CD4-positive, alpha-beta T cell treated with Interleukin-15 for 4 hours (primary cell): ENCODE measurements around the gene SUPT3H.

Experiments used
- DNase-seq: peaks from one replicate; pipeline ENCODE4 v3.0.0-alpha.2; 2020; ENCODE audit warnings: low spot score

The SUPT3H gene

GRCh38 chr6:44837741-44838140, 540.0 kb downstream of the SUPT3H start:
- DNase-seq = no peak

GRCh38 chr6:44837255-44837654, 540.5 kb downstream of the SUPT3H start:
- no peak for DNase-seq

GRCh38 chr6:44833248-44833647, 544.5 kb downstream of the SUPT3H start:
- DNase-seq = no peak

- DNase-seq = no peak
These were observed 546.6 kb downstream of the SUPT3H start for GRCh38 chr6:44831002-44831610.

- no peak for DNase-seq
These were observed 547.9 kb downstream of the SUPT3H start for GRCh38 chr6:44829836-44830235.

- no peak for DNase-seq
These were observed 549.0 kb downstream of the SUPT3H start for GRCh38 chr6:44828780-44829179.

- no peak for DNase-seq
These were observed 551.6 kb downstream of the SUPT3H start for GRCh38 chr6:44826025-44826676.

GRCh38 chr6:44825273-44825672, 552.5 kb downstream of the SUPT3H start:
- DNase-seq = no peak

GRCh38 chr6:44824567-44824966, 553.2 kb downstream of the SUPT3H start:
- DNase-seq = no peak

- no peak for DNase-seq
These were observed 557.0 kb downstream of the SUPT3H start for GRCh38 chr6:44820759-44821158.

- DNase-seq = no peak
These were observed 557.4 kb downstream of the SUPT3H start for GRCh38 chr6:44820321-44820720.

GRCh38 chr6:44811456-44811855, 566.3 kb downstream of the SUPT3H start:
- DNase-seq = no peak

- no peak for DNase-seq
These were observed 568.5 kb downstream of the SUPT3H start for GRCh38 chr6:44809258-44809657.

- DNase-seq = no peak
These were observed 569.6 kb downstream of the SUPT3H start for GRCh38 chr6:44808148-44808547.

- DNase-seq = no peak
These were observed 571.1 kb downstream of the SUPT3H start for GRCh38 chr6:44806656-44807055.

GRCh38 chr6:44805238-44805846, 572.4 kb downstream of the SUPT3H start:
- DNase-seq = no peak

- DNase-seq = no peak
These were observed 573.1 kb downstream of the SUPT3H start for GRCh38 chr6:44804546-44805159.

GRCh38 chr6:44804016-44804415, 573.7 kb downstream of the SUPT3H start:
- DNase-seq = no peak

GRCh38 chr6:44800784-44801592, 576.7 kb downstream of the SUPT3H start:
- no peak for DNase-seq

GRCh38 chr6:44800171-44800783, 577.5 kb downstream of the SUPT3H start:
- DNase-seq = no peak

GRCh38 chr6:44797746-44798145, 580.0 kb downstream of the SUPT3H start:
- no peak for DNase-seq

- no peak for DNase-seq
These were observed 582.4 kb downstream of the SUPT3H start for GRCh38 chr6:44795326-44795725.
